GM18511 (cell line): ENCODE results near the gene WDR20.

Experiments
- ATAC-seq: cut with Tn5 transposase; IDR thresholded peaks from one replicate; pipeline ENCODE4 v1.9.1; 2021; ENCODE audit warnings: mild to moderate bottlenecking, moderate library complexity; ENCODE audit not compliant: unreplicated experiment

Gene WDR20

DNA sequence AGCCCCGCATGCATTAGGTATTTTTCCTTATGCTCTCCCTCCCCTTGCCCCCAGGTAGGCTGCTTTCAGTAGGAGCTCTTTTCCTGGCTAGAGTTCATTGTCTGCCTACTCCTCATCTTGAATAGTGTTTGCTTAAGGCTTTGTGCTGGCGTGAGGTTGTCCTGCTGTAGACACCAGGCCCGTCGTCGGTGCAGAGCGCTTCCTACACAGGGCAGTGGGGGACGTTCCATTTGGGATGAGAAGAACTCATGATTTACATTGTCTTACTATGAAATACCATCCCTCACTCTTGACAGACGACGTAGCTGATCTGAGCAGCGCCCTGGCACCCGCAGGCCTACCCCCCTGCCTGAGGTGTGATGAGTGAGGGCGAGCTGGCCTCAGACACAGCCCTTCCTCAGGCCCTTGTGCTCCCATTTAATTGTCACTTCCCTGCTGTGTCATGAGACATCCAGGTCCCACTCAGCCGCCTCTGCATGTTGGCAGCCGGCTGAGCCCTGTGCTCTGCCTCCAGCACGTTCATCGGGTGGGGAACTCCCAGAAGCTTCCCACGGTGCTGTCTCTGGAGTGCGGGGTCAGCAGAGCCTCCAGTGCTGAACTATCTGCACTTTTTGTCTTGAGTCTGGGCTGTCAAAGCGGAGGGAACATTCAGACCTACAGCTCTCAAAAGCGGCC is 76.0 kb downstream of the WDR20 start:
- no peak for ATAC-seq

DNA sequence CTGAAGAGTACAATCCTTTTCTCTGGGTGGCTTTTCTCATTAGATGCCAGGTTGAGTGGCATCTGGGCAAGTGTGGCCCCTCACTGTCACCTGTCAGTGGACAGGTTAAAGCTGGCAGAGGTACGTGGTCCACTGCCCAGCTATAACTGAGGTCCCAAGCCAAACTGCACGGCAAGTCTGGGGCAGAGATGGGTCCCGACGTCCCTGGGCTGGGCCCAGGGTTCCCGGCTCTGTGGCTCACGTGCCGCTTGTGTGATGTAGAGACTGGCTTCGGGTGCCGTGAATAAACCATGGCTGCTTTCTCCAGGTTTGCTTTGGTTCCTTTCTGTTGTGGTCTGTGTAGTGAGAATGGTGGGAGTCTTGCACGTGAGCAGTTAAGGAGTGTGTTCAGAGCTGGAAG is 77.7 kb downstream of the WDR20 start:
- ATAC-seq: no peak

GRCh38 chr14:102217987-102218421 is 78.3 kb downstream of the WDR20 start:
- ATAC-seq: no peak

DNA sequence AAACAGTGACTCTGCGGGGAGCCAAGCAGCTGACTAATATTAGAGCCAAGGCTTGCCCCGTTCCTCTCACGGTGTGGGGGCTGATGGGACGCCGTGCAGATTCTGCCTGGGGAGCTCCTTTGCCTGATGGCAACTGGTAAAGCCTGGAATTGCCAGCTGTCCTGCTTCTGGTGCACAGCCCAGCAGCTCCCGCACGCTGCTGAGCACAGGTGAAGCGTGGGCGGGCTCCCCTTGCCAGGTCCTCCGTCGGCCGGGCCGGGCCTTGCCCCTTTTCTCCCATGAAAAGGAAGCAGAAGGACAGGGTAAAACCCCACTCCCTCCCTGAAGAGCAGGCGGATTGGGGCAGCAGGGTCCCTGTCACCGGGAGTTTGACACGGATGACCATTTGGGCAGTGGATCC is 79.0 kb downstream of the WDR20 start:
- ATAC-seq: no peak

GRCh38 chr14:102219316-102219715 is 79.6 kb downstream of the WDR20 start:
- ATAC-seq: no peak

DNA sequence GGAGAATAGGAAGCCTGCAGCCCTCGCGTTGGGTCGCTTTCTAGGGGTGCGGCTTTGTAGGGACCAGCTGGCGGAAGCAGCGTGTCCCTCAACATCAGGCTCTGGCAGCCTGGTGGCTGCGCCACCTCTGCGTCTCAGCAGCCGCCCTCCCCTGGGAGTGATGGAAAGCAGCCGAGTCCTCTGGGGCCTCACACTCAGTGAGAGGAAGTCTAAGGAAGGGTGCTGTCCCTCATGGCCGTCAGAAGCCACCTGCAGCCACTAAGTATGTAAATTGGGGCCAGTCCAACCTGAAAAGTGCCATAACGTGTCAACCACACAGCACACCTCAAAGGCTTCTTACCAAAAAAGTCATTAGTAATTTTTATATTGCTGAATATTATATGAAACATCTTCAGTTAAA is 80.3 kb downstream of the WDR20 start:
- ATAC-seq: peak; percentile 97

- no peak for ATAC-seq
Measured at GRCh38 chr14:102221026-102221425, 81.3 kb downstream of the WDR20 start.

DNA sequence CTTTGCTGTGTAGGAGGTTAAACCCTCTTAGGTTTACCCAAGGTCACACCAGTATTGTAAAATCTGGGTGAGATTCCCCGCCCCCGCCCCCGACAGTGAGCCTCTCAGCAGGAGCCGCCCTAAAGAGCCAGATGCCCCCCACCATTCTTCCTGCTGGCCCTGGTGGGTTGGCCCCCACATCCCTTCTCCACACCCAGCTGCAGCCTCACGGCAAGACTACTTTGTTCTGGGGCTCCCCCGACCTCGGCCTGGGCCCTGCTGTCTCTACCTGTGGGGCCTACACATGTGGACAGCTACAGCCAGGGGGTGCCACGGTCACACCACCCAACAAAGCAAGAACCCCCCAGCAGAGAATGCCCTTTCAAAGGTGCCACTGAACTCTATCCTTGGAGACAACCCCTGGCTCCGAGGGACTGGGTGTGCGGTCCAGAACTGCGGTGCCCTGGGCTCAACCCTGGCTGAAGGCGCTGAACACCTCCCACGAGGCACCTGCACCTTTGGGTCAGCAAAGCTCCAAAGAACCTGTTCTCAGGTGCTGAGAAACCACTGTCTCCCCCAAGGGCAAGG is 82.4 kb downstream of the WDR20 start:
- ATAC-seq: no peak

DNA sequence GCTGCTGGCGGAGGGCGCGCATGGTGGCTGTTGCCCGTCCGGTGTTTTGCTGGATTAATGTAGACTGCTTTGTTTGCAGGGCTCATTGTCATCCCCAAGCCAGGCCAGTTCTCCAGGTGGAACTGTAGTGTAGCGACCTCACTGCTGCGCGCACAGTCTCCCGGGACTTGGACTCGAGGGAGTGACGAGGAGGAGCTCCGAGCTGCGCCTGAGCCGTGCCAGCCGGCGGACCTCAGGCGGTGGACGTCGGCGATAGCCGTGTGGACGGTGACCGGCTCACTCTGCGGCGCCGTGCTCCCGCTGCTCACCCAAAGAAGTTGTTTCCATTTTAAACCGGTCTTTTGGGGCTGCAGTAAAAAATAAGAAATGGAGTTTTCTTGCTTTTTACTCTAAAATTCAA is 83.1 kb downstream of the WDR20 start:
- ATAC-seq: no peak

DNA sequence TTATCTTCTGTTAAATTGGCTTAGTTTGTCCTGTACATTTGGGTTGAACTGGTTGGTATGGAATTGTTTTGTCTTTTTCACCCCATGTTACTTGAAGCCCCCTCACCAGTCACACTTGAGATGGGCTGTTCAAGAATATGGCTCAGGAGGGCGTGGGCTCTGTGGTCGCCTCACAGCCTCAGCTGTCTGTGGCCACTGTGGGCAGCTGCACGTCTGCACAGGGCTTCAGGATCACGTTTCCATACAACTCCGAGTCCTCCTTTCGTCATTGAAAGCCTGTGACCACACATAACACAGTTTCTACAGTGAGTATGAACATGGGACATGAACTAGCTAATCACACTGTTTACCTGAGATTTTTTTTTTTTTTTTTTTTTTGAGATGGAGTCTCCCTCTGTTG is 84.0 kb downstream of the WDR20 start:
- no peak for ATAC-seq

DNA sequence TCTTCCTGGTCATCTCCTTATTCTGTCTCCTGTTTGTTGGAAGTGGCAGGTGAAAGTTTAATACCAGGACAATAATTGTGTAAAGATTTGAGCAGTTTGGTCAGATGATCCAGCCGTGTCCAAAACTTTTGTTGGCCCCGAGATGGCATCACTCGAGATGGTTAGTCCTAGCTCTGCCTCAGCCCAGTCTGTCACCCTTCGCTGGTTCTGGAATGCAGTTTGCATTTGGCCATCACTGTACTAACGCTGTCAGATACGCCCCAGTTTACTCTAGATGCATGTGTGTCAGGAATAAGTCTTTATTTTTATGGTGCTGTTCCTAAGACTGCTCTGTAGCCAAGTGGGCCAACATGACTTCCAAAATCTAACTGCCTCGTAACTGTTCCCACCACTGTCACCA is 85.7 kb downstream of the WDR20 start:
- ATAC-seq: no peak

DNA sequence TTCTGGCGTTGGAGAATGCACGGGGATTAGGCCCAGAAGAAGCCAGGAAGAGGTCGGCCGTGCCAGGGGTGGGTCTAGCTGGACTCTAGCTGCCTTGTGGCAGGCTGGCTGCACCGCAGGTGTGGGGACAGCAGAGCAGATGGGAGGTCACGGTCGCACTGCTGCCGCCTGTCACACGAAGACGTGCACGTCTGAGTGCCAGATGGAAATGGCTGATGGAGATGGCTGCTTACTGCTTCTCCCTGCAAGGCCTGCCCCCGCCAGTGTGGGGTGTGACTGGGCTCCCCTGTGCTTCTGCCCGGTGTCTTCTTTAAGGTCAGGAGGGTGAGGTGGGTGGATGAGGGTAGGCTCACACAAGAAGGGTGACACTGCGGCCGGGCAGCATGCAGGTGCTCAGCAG is 86.2 kb downstream of the WDR20 start:
- no peak for ATAC-seq

GRCh38 chr14:102226356-102227125 is 86.8 kb downstream of the WDR20 start:
- no peak for ATAC-seq

GRCh38 chr14:102227184-102227964 is 87.7 kb downstream of the WDR20 start:
- ATAC-seq: no peak

GRCh38 chr14:102229071-102229738 is 89.5 kb downstream of the WDR20 start:
- no peak for ATAC-seq

DNA sequence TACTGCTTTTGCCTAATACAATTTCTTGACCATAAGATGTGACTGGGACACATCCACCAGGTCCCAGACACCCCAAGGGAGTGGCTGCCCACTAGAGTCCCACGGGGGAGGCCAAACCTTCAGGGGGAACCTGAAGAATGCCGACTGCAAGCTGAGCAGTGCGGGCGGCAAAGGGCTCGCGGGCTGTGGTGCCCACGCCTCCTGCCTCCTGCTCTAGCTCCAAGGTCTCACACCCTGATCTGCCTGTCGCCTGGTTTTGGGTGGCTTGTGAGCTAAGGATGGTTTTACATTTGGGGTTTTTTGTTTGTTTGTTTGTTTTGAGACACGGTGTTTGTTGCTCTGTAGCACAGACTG is 90.0 kb downstream of the WDR20 start:
- ATAC-seq: no peak

- ATAC-seq: no peak
Measured at GRCh38 chr14:102230481-102231210, 90.9 kb downstream of the WDR20 start.

DNA sequence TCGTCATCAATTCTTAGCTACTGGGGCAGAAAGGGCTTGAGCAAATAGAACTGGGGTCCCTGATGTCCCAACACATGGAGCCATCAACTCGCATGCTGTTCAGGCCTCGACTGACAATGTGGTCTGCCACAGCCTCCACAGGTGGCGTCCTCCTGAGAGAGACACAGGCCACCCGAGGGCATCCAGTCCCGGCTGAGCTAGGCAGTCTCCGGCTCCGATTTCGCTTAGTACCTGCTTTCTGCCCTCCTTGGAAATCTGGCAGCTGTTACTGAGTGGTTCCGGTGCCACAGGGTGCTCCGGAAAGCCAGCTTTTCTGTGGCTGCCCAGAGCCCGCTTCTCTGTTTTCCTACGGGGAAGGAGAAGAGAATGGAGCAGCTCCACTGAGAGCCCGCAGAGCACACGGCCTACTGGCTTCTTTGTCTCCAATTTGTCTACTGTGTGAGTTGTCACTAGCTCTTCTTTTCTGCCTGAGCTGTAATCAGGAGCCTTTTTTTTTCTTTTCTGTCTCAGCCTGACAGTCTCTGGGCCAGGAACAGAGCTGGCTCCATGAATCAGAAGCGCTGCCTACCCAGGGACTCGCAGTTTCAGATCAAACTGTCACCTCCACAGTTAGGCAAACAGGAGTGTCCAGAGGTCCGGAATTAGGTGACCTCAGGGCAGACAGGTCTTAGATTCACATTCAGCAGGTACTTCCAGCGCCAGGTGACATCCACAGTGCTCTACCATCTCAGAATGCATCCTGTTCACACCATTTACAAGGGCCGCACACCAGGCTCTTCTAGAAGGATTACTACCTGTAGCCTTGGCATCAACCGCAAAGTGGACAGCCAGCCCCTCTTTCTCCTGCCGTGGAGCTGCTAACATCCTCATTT is 92.0 kb downstream of the WDR20 start:
- ATAC-seq: no peak

DNA sequence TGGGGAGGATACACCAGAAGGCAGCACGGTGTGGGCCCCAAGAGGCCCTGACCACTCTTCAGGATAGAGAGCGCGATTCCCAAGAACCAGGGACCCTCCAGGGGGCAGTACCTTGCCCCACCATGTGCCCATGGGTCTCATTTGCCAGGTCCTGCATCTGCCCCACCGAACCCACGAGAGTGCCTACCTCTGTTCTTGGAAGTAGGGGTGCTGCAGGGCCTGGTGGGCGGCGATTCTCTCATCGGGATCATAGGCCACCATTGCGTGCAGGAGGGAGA is 92.6 kb downstream of the WDR20 start:
- no peak for ATAC-seq

- ATAC-seq: no peak
Measured at GRCh38 chr14:102233081-102233480, 93.4 kb downstream of the WDR20 start.
